ENCODE results near the gene ALKBH8.
A peak's percentile ranks its signal among the peaks of the same experiment; 100 is the strongest.
"Not testable (repeated sequence)": the region's sequence is repeated elsewhere in the genome, so short reads cannot be mapped to it uniquely, and the experiment has no call there.

ALKBH8 gene

GRCh38 chr11:107581147-107581546, 15.6 kb upstream of the ALKBH8 start:
- TF ChIP-seq EZH2phosphoT487 (conservative IDR thresholded peaks at IDR 0.05; ENCODE audit: low read length) (no peak), CTCF (IDR thresholded peaks at IDR 0.05; ENCODE audit: insufficient read depth, low read length, poor library complexity, severe bottlenecking) (no peak)
- Histone ChIP-seq H3K4me2 (ENCODE audit: low read depth, low read length, poor library complexity, severe bottlenecking) (no peak overlapping the region), H4K20me1 (ENCODE audit: low read depth, low read length) (no peaks in the 10 kb centered on the region), H3K79me2 (ENCODE audit: insufficient read depth, low read length) (no peaks in the 10 kb centered on the region), H3K27ac (ENCODE audit: low read depth, low read length) (no peak overlapping the region), H3K4me3 (ENCODE audit: insufficient read depth, low read length, poor library complexity, severe bottlenecking) (no peak overlapping the region), H3K27me3 (ENCODE audit: low read length) (no peaks in the 10 kb centered on the region), H3K36me3 (ENCODE audit: low read length) (no peaks in the 10 kb centered on the region), H3K9me3 (ENCODE audit: insufficient read depth, low read length) (0 out of 2 replicates have a peak, but pooled peaks cover 4% of the 10 kb centered on the region), H3F3A (ENCODE audit: insufficient read depth) (no peaks in the 10 kb centered on the region), H2AFZ (ENCODE audit: low read depth, low read length, severe bottlenecking) (no peak overlapping the region), H3K9me2 (replicated peaks; ENCODE audit: insufficient read depth, low read length) (no peaks in the 10 kb centered on the region), H3K9ac (ENCODE audit: low read length) (no peak overlapping the region)

GRCh38 chr11:107579169-107579568, 13.6 kb upstream of the ALKBH8 start:
- H3K36me3 ChIP-seq (ENCODE audit: low read length); H3K27ac ChIP-seq (ENCODE audit: low read depth, low read length); H3K79me2 ChIP-seq (ENCODE audit: insufficient read depth, low read length); H3K27me3 ChIP-seq (ENCODE audit: low read length); H3K4me2 ChIP-seq (ENCODE audit: low read depth, low read length, poor library complexity, severe bottlenecking); H3F3A ChIP-seq (ENCODE audit: insufficient read depth); H2AFZ ChIP-seq (ENCODE audit: low read depth, low read length, severe bottlenecking); H3K4me3 ChIP-seq (ENCODE audit: insufficient read depth, low read length, poor library complexity, severe bottlenecking); H4K20me1 ChIP-seq (ENCODE audit: low read depth, low read length); H3K9ac ChIP-seq (ENCODE audit: low read length); H3K9me2 ChIP-seq (replicated peaks; ENCODE audit: insufficient read depth, low read length); H3K9me3 ChIP-seq (ENCODE audit: insufficient read depth, low read length): not testable (repeated sequence)

GRCh38 chr11:107577346-107577711, 11.8 kb upstream of the ALKBH8 start:
- H3F3A ChIP-seq (ENCODE audit: insufficient read depth): no peaks in the 10 kb centered on the region
- H3K79me2 ChIP-seq (ENCODE audit: insufficient read depth, low read length): no peaks in the 10 kb centered on the region
- no peaks in the 10 kb centered on the region for H3K36me3 ChIP-seq (ENCODE audit: low read length)
- H3K9ac ChIP-seq (ENCODE audit: low read length): no peak overlapping the region
- no peaks in the 10 kb centered on the region for H3K27me3 ChIP-seq (ENCODE audit: low read length)
- H3K9me3 ChIP-seq (ENCODE audit: insufficient read depth, low read length): 0 out of 2 replicates have a peak, but pooled peaks cover 4% of the 10 kb centered on the region
- H4K20me1 ChIP-seq (ENCODE audit: low read depth, low read length): no peaks in the 10 kb centered on the region
- TF ChIP-seq EZH2phosphoT487 (conservative IDR thresholded peaks at IDR 0.05; ENCODE audit: low read length): no peak
- TF ChIP-seq CTCF (IDR thresholded peaks at IDR 0.05; ENCODE audit: insufficient read depth, low read length, poor library complexity, severe bottlenecking): no peak
- H3K9me2 ChIP-seq (replicated peaks; ENCODE audit: insufficient read depth, low read length): no peaks in the 10 kb centered on the region
- no peak overlapping the region for H3K27ac ChIP-seq (ENCODE audit: low read depth, low read length)
- no peak overlapping the region for H2AFZ ChIP-seq (ENCODE audit: low read depth, low read length, severe bottlenecking)
- no peak overlapping the region for H3K4me2 ChIP-seq (ENCODE audit: low read depth, low read length, poor library complexity, severe bottlenecking)
- H3K4me3 ChIP-seq (ENCODE audit: insufficient read depth, low read length, poor library complexity, severe bottlenecking): no peak overlapping the region

GRCh38 chr11:107576497-107577345, 11.2 kb upstream of the ALKBH8 start:
- not testable (repeated sequence) for H3K36me3 ChIP-seq (ENCODE audit: low read length); H3K4me3 ChIP-seq (ENCODE audit: insufficient read depth, low read length, poor library complexity, severe bottlenecking); H3K27me3 ChIP-seq (ENCODE audit: low read length); H3K4me2 ChIP-seq (ENCODE audit: low read depth, low read length, poor library complexity, severe bottlenecking); H3K9ac ChIP-seq (ENCODE audit: low read length); H3K9me2 ChIP-seq (replicated peaks; ENCODE audit: insufficient read depth, low read length); H3K9me3 ChIP-seq (ENCODE audit: insufficient read depth, low read length); H3K27ac ChIP-seq (ENCODE audit: low read depth, low read length); H2AFZ ChIP-seq (ENCODE audit: low read depth, low read length, severe bottlenecking); H3F3A ChIP-seq (ENCODE audit: insufficient read depth); H4K20me1 ChIP-seq (ENCODE audit: low read depth, low read length); H3K79me2 ChIP-seq (ENCODE audit: insufficient read depth, low read length)
- peak; percentile 56 for TF ChIP-seq CTCF (IDR thresholded peaks at IDR 0.05; ENCODE audit: insufficient read depth, low read length, poor library complexity, severe bottlenecking)
